HepG2 (cell line): ENCODE results near the gene USP7. TPM values are rescaled to one million over a fixed set of nuclear protein-coding genes. Genes with fewer than 3 reads are reported as not detected.

Experiments used
- MTERF4 ChIP-seq: sonication (generic); formaldehyde crosslinking; IDR thresholded peaks from 2 replicates; pipeline ENCODE4 v1.8.0; 2023; ENCODE audit warnings: mild to moderate bottlenecking, missing genetic modification reagents
- RBM22 ChIP-seq: fragments of 200-400 bp; formaldehyde crosslinking; optimal IDR thresholded peaks from 2 replicates; pipeline ENCODE3; 2017; ENCODE audit warnings: mild to moderate bottlenecking, low read length, moderate library complexity
- ZBTB40 ChIP-seq, 2 experiments: fragments of 450-650 bp in 1 of 2; sonication (generic) in 1 of 2; formaldehyde crosslinking in 1 of 2; IDR thresholded peaks; 2 replicates each; pipeline versions ENCODE4 v1.6.1 to v1.8.0; 2016 to 2022; ENCODE audit warnings: antibody characterized with exemption in 1 of 2, mild to moderate bottlenecking in 1 of 2, missing genetic modification reagents in 1 of 2
- ZNF761 ChIP-seq: sonication (generic); formaldehyde crosslinking; conservative IDR thresholded peaks from 2 replicates; pipeline ENCODE4 v1.4.0; 2020; ENCODE audit warnings: mild to moderate bottlenecking, missing genetic modification reagents
- polyA plus RNA-seq, 8 experiments: library from polyadenylated mRNA; depleted of rRNA in 3 of 8; stranded (reverse) in 7 of 8; unstranded in 1 of 8; fragments of >200 nt; fragmentation: Illumina TruSeq in 4 of 8; extraction: Trizol in 4 of 8; gene quantifications; 2 replicates each; pipeline versions ENCODE4 v1.2.1 to v1.2.3, GENCODE V29; 2011 to 2016; ENCODE audit warnings: low read depth in 4 of 8, missing spikeins in 1 of 8, mixed read lengths in 1 of 8; ENCODE audit not compliant: insufficient read depth in 1 of 8
- total RNA-seq, 5 experiments: library from RNA; depleted of rRNA; stranded (reverse); fragments of >200 nt; fragmentation: Illumina TruSeq; extraction: Trizol; gene quantifications; 2 replicates each; pipeline ENCODE4 v1.2.3, GENCODE V29; 2016; ENCODE audit warnings: low read depth in 1 of 5
- TF ChIP-seq, protein P1 (sequence below): sonication (generic); formaldehyde crosslinking; IDR thresholded peaks from 2 replicates; pipeline ENCODE4 v1.4.0; 2020; ENCODE audit warnings: missing genetic modification reagents
- TF ChIP-seq, protein P2 (sequence below), 2 experiments: sonication (generic) in 1 of 2; formaldehyde crosslinking in 1 of 2; IDR thresholded peaks; 2 replicates each; pipeline versions ENCODE4 v1.4.0 to v1.6.1; 2018 to 2020; ENCODE audit warnings: missing genetic modification reagents in 2 of 2, borderline replicate concordance in 1 of 2, low read depth in 1 of 2, mild to moderate bottlenecking in 1 of 2, missing biosample characterization in 1 of 2
- TF ChIP-seq, protein P3 (sequence below): sonication (generic); formaldehyde crosslinking; IDR thresholded peaks from 2 replicates; pipeline ENCODE4 v1.8.1; 2023; ENCODE audit warnings: mild to moderate bottlenecking, moderate library complexity, missing genetic modification reagents

Gene USP7
- total and polyA plus RNA-seq, 2 of the 13 experiments (the other 11 are each of a cell fraction or from before 2014, with no cell fraction given) = 52.5 to 173 TPM

DNA sequence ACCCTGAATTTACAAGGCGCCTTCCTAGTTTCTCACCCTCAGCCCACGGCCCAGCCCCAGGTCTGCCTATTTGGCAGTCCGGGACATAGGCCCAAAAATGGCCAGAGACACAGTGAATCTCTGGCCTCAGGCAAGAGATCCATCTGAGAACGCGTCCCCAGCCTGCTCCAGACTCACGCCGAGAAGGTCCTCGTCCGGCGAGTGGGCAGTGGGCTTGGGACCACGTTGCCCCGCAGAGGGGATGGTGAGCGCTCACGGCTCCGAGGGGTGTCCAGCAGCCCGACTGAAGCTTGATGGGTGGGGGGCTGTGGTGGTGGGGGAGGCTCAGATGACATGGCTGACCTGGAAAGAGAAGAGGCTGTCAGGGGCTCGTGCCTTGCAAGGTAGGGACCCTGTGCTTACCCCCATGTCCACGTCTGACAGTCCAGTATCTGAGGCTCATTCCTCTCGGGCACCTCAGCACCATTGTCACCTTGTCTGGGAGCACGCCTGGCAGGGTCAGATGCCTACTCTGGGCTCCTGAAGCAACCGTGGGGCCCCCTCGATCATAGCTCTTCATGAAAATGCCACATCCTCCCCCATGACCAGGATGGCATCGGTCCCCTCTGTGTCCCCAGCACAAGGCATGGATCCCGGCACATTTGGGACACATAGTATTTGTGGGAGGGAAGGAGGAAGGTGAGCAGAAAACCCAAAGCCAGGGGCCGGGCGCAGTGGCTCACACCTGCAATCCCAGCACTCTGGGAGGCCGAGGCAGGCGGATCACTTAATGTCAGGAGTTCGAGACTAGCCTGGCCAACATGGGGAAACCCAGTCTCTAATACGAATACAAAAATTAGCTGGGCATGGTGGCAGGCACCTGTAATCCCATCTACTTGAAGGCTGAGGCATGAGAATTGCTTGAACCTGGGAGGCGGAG lies 104.5 kb downstream of the USP7 start (continued):
- TF ChIP-seq ZBTB40 (IDR thresholded peaks at IDR 0.05) = no peak
- TF ChIP-seq ZBTB40 (CRISPR knock-in tag; IDR thresholded peaks at IDR 0.05) = no peak
- no peak for TF ChIP-seq ZNF761 (CRISPR knock-in tag)
- peak; percentile 79 for TF ChIP-seq RBM22
- TF ChIP-seq, protein P1, sequence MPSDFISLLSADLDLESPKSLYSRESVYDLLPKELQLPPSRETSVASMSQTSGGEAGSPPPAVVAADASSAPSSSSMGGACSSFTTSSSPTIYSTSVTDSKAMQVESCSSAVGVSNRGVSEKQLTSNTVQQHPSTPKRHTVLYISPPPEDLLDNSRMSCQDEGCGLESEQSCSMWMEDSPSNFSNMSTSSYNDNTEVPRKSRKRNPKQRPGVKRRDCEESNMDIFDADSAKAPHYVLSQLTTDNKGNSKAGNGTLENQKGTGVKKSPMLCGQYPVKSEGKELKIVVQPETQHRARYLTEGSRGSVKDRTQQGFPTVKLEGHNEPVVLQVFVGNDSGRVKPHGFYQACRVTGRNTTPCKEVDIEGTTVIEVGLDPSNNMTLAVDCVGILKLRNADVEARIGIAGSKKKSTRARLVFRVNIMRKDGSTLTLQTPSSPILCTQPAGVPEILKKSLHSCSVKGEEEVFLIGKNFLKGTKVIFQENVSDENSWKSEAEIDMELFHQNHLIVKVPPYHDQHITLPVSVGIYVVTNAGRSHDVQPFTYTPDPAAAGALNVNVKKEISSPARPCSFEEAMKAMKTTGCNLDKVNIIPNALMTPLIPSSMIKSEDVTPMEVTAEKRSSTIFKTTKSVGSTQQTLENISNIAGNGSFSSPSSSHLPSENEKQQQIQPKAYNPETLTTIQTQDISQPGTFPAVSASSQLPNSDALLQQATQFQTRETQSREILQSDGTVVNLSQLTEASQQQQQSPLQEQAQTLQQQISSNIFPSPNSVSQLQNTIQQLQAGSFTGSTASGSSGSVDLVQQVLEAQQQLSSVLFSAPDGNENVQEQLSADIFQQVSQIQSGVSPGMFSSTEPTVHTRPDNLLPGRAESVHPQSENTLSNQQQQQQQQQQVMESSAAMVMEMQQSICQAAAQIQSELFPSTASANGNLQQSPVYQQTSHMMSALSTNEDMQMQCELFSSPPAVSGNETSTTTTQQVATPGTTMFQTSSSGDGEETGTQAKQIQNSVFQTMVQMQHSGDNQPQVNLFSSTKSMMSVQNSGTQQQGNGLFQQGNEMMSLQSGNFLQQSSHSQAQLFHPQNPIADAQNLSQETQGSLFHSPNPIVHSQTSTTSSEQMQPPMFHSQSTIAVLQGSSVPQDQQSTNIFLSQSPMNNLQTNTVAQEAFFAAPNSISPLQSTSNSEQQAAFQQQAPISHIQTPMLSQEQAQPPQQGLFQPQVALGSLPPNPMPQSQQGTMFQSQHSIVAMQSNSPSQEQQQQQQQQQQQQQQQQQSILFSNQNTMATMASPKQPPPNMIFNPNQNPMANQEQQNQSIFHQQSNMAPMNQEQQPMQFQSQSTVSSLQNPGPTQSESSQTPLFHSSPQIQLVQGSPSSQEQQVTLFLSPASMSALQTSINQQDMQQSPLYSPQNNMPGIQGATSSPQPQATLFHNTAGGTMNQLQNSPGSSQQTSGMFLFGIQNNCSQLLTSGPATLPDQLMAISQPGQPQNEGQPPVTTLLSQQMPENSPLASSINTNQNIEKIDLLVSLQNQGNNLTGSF = no peak
- no peak for TF ChIP-seq MTERF4 (CRISPR knock-in tag)
- TF ChIP-seq, protein P2, sequence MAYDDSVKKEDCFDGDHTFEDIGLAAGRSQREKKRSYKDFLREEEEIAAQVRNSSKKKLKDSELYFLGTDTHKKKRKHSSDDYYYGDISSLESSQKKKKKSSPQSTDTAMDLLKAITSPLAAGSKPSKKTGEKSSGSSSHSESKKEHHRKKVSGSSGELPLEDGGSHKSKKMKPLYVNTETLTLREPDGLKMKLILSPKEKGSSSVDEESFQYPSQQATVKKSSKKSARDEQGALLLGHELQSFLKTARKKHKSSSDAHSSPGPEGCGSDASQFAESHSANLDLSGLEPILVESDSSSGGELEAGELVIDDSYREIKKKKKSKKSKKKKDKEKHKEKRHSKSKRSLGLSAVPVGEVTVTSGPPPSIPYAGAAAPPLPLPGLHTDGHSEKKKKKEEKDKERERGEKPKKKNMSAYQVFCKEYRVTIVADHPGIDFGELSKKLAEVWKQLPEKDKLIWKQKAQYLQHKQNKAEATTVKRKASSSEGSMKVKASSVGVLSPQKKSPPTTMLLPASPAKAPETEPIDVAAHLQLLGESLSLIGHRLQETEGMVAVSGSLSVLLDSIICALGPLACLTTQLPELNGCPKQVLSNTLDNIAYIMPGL (CRISPR knock-in tag; IDR thresholded peaks at IDR 0.05; ENCODE audit: borderline replicate concordance in 1 of 2, low read depth in 1 of 2) = no peak
- TF ChIP-seq, protein P3, sequence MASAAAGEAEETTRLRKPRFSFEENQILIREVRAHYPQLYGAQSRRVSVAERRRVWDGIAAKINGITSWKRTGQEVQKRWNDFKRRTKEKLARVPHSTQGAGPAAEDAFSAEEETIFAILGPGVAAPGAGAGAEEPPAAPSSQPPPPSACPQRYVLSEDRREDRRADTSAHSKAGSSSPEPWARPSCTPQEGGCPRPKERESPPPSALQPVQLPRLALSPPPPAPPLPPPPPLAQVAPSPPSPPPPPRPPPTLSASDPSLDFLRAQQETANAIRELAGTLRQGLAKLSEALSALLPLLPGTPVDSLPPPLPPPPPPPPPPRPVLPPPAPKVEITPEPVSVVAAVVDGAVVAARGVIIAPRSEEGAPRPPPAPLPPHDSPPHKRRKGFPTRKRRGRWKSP = no peak
